HG02588 (cell line): Measurements from ENCODE around the gene MPRIP.
"Not testable (repeated sequence)": the region's sequence is repeated elsewhere in the genome, so short reads cannot be mapped to it uniquely, and the experiment has no call there.

Source experiments
- ATAC-seq: cut with Tn5 transposase; IDR thresholded peaks from one replicate; pipeline ENCODE4 v1.9.1; 2021; ENCODE audit warnings: mild to moderate bottlenecking, moderate library complexity; ENCODE audit not compliant: unreplicated experiment

Gene MPRIP

DNA sequence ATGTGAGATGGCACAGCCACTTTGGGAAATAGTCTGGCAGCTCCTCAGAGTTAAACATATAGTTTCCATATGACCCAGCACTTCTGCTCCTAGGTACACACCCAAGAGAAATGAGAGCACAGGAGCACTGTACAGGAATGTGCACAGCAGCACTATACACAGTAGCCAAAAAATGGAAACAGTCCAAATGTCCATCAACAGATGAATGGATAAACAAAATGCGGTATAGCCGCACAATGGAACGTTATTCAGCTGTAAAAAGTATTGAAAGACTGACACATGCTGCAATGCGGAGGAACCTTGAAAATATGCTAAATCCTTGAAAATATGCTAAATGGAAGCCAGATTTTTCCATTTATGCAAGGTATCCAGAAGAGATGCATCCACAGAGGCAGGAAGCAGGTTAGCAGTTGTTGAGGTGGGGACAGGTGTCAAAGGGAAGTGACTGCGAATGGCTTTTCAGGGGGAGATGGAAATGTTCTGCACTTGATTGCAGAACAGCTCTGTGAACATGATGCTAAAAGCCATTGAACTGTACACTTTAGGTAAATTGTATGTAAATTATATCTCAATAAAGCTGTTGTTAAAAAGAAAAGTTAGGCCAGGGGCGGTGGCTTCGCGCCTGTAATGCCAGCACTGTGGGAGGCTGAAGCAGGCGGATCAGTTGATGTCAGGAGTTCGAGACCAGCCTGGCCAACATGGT lies 80.7 kb downstream of the MPRIP start:
- no peak for ATAC-seq

GRCh38 chr17:17124341-17124740 lies 82.1 kb downstream of the MPRIP start:
- ATAC-seq = no peak

GRCh38 chr17:17125136-17126084 lies 83.2 kb downstream of the MPRIP start:
- ATAC-seq = no peak

DNA sequence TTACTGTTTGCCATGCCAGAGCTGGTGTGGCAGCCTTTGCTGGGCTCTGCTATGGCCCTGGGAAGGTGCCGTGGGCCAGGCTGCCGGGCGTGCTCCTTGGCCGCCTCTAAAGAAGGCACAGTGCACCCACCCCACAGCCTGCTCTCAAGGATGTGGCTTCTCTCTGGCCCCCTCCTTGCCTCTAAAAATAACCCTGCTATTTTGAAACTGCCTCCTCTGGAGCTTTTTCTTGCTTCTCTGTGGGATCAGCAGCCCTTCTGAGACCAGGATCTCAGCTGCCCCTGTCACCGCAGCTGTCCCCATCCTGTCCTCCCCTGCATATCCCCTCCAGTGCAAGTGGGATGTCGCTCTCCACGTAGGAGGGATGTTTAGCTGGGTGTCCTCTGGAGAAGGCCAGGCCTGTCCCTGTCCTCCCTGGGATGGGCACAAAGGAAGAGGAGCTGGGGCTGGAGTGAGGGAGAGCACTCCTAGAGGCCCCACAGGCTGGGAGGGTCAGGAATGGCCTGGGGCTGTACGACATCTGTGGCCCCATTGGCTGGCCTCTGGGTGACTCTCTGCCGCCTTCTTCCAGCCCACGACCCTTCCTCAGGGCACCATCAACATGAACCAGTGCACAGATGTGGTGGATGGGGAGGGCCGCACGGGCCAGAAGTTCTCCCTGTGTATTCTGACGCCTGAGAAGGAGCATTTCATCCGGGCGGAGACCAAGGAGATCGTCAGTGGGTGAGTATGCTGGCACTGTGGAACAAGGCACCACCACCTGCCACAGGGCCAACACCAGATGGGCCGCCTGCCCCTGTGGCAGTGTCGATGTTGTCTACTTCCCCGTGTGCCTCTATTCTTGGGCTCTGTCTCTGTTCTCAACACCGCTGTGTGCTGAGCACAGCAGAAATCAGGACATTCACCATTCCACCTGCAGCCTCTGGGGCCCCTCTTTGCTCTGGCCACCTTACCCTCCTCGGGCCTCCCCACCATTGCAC lies 84.2 kb downstream of the MPRIP start:
- ATAC-seq = no peak

DNA sequence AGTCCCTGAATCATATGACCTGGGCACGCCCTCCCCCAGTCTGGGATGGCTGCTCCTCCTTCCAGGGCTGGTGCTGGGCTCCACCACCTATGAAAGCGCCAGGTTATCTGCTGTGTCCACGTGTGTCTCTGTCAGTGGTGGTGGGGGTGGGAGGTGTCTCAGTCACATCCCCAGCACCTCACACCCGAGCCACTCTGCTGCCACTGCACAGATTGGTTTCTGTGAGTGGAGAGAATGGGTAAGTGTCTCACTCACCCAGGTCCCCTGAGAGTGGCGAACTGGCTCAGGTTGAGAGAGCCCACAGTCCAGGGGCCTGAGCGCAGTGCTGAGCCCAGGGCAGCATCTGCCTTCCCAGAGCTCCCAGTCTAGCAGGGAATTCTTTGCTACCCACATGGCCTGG lies 84.9 kb downstream of the MPRIP start:
- no peak for ATAC-seq

- ATAC-seq = no peak
Observed at GRCh38 chr17:17127730-17128291, 85.6 kb downstream of the MPRIP start.

DNA sequence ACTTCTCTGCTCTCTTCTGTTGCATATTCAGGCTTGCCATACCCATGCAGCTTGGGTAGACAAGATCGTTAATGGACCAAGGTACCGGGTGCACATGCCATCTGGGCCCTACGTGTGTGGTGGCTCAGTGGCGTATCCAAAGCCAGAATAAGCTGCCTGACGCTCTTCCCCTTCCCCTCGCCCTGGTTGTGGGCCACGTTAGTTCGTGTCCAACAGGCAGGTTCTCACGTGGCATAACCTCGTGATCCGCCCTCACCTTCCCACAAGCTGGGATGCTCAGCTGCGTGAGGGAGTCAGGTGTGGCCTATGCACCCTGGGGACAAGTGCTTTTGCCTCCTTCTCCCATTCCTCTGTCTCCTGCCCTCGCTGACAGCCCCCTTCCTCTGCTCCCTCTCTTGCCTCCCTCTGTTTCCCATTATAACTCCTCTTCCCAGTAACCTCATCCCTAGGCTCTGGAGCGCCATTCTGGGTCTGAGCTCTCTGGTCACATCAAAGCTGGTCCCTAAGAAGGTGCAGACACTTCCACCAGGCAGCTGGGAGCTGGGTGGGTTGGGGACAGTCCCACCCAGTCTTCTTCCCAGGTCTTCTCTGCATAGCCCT lies 86.3 kb downstream of the MPRIP start:
- no peak for ATAC-seq

- ATAC-seq = no peak
Observed at GRCh38 chr17:17129466-17129865, 87.2 kb downstream of the MPRIP start.

DNA sequence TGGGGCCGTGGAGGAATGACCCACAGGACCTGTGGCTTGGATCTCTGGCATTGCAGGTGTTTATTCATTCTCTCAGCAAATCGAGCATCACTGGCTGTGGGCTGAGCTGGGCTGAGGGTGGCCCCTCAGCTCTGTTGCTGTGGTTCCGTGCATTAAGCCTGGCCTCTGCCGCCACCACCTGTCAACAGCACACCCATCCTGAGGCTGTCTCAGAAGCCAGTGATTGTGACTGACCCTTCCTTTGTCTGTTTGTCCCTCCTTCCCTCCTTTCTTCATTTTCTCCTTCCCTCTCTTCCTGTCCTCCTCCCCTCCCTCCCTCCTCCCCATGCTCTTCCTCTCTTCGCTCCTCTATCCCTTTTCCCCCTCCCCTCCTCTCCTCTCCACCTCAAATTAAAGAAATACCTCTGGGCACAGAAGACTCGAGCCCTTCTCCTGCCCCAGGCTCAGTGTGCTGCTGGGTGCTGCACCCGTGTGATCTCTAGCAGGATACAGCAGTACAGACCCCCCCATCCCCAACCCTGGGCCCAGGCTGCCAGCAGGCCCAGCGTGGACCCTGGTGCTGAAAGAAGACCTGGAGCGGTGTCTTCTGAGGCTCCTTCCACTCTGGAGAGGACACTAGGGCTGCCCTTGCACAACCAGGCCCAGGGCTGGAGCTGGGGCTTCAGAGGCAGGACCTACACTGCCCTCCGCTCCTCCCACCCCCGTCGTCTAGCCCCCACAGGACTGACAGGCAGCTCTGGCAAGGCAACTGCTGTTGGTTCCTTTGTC lies 88.0 kb downstream of the MPRIP start:
- ATAC-seq = no peak

DNA sequence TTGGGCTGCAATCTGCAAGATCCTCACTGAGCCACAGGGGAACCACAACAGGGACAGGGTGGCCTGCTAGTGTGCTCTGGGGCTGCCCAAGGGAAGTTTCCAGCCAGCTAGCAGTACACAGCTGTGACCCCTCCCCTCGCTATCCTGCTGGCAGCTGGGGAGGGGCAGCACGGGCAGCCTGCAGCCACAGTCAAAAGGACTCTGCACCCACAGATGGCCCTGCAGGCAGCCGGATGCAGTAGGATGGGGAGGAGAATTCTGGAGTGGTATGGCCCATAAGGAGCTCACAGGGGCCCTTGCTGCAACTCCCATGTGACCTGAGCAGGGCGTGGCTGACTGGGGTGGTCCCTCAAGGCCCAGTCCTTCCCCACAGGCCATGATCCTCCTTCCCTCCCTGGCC lies 89.6 kb downstream of the MPRIP start:
- no peak for ATAC-seq

DNA sequence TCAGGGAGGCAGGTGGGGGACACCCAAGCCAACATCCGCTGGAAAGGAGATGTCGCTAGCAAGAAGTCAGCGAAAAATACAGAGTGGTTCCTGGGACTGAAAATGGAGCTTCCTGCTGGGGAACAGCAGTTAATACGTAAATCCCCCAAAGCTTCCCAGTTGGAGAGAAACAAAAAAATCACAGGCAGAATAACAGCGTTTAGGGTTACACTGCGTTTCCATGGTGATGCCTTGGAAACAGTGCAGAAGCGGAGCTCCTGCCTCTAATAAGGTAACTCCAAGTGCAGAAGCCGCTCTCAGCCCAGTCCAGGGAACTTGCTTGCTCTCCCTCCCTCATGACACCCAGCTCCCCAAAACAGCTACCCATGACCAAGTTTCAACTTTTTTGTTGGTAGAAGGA lies 90.5 kb downstream of the MPRIP start:
- no peak for ATAC-seq

DNA sequence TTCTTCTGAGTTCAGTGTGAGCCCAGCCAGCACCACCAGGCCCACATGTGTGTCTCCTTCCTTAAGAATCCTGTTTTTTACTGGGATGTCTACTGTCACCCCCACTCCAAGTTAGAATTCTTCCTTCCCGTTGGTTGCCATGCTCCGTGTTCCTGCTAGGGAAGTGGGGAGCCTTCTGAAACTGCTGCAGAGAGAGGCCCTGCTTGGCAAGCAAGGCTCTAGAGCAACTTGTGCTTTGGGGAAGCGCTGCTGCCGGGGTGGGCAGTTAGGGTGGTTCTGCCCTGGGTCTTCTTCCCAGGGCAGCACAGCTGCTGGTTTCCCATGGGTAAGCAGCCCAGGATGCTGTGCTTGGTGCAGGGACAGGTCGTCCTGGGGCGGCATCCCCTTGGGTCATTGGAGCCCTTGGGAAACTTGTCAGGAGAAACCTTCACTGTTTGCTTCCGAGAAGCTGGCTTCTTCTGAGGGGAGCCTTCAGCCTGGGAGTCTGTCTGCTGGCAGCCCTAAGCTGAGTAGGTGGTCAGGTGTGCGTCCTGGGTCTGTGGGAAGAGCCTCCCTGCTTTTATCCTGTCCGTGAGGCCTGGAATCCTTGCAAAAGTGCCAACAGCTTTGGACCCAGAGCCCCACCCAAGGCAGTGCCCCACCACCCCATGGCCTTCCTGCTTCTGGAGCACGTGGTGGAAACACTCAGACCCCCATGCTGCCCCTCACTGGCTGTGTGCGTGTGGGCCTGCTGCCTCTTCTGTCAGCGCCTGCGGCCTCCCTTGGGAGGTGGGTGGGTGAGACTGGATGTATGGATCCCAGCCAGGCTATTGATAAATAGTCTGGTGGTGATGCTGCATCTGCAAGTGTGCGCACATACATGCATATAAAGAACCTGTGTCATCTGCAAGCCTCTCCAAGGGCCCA lies 92.0 kb downstream of the MPRIP start:
- no peak for ATAC-seq

GRCh38 chr17:17134957-17135333 lies 92.7 kb downstream of the MPRIP start:
- ATAC-seq = no peak

DNA sequence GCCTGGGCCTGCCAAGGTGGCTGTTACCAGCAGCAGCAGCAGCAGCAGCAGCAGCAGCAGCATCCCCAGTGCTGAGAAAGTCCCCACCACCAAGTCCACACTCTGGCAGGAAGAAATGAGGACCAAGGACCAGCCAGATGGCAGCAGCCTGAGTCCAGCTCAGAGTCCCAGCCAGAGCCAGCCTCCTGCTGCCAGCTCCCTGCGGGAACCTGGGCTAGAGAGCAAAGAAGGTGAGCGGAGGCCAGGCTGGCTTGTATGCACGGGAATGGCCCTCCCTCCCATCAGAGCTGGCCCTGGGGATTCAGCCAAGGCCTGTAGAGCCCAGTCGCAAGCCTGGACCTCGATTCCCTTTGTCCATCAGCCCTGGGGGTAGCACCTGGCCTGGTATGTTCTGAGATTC lies 94.0 kb downstream of the MPRIP start:
- ATAC-seq = not testable (repeated sequence)

- ATAC-seq = no peak
Observed at GRCh38 chr17:17137731-17138585, 95.7 kb downstream of the MPRIP start.

DNA sequence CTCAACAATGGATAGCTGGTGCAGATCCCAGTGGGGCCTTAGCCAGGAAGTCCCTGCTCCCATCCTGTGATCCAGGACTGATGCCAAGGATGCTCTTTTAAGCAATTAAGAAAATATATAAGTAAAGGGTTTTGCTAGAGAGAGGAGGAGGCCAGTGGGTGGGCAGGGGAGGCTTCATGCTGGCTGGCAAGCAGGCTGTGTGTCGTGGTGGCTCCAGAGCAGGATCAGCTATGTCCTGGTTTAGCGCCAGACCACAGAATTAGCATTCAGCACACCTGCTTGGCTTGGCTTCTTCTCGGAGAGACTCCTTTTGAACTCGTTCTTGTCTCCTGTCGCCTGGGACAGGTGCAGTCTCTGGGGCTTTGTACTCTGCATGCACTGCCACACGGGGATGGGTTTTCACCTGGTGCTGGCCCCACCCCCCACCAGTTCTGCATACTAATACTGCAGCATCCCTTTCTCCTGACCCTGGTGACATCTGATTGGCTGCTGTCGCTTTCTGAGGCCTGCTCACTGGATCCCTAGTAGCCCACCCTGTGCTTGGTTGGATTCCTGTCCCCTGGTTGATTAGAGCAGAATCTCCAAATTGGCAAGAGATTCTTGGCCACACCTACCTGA lies 97.8 kb downstream of the MPRIP start:
- no peak for ATAC-seq

- no peak for ATAC-seq
Observed at GRCh38 chr17:17140590-17140980, 98.3 kb downstream of the MPRIP start.
